ENCODE results near the gene FAM50B. TPM values are rescaled to one million over a fixed set of nuclear protein-coding genes. Genes with fewer than 3 reads are reported as not detected.

The FAM50B gene
- total and polyA plus RNA-seq, 2 of the 13 experiments (the other 11 are each of a cell fraction or from before 2014, with no cell fraction given) = 0.05 TPM; not detected in 1

- TF ChIP-seq ZBTB40 (IDR thresholded peaks at IDR 0.05) (no peak), ZBTB40 (CRISPR knock-in tag; IDR thresholded peaks at IDR 0.05) (no peak), ZC3H4 (CRISPR knock-in tag; IDR thresholded peaks at IDR 0.05; ENCODE audit: borderline replicate concordance) (no peak), ZZZ3 (CRISPR knock-in tag; IDR thresholded peaks at IDR 0.05; ENCODE audit: borderline replicate concordance) (no peak), ZNF263 (CRISPR knock-in tag; IDR thresholded peaks at IDR 0.05) (peak; percentile 40; the same call in 1 of the 2 replicates), ZNF207 (IDR thresholded peaks at IDR 0.05; ENCODE audit: borderline replicate concordance) (no peak), ZNF766 (CRISPR knock-in tag; IDR thresholded peaks at IDR 0.05; ENCODE audit: borderline replicate concordance) (no peak), ELF4 (CRISPR knock-in tag; IDR thresholded peaks at IDR 0.05; ENCODE audit: borderline replicate concordance) (no peak), SPEN (CRISPR knock-in tag; IDR thresholded peaks at IDR 0.05; ENCODE audit: low read depth) (no peak), ZNF563 (CRISPR knock-in tag; IDR thresholded peaks at IDR 0.05) (no peak), MTF2 (CRISPR knock-in tag; IDR thresholded peaks at IDR 0.05; ENCODE audit: borderline replicate concordance) (no peak), DNMT3B (CRISPR knock-in tag; conservative IDR thresholded peaks at IDR 0.05) (no peak), MZF1 (CRISPR knock-in tag; IDR thresholded peaks at IDR 0.05; ENCODE audit: borderline replicate concordance) (no peak), GABPB1 (CRISPR knock-in tag; IDR thresholded peaks at IDR 0.05) (no peak), CENPT (CRISPR knock-in tag; IDR thresholded peaks at IDR 0.05; ENCODE audit: low read depth) (no peak)
- TF ChIP-seq, protein P1, sequence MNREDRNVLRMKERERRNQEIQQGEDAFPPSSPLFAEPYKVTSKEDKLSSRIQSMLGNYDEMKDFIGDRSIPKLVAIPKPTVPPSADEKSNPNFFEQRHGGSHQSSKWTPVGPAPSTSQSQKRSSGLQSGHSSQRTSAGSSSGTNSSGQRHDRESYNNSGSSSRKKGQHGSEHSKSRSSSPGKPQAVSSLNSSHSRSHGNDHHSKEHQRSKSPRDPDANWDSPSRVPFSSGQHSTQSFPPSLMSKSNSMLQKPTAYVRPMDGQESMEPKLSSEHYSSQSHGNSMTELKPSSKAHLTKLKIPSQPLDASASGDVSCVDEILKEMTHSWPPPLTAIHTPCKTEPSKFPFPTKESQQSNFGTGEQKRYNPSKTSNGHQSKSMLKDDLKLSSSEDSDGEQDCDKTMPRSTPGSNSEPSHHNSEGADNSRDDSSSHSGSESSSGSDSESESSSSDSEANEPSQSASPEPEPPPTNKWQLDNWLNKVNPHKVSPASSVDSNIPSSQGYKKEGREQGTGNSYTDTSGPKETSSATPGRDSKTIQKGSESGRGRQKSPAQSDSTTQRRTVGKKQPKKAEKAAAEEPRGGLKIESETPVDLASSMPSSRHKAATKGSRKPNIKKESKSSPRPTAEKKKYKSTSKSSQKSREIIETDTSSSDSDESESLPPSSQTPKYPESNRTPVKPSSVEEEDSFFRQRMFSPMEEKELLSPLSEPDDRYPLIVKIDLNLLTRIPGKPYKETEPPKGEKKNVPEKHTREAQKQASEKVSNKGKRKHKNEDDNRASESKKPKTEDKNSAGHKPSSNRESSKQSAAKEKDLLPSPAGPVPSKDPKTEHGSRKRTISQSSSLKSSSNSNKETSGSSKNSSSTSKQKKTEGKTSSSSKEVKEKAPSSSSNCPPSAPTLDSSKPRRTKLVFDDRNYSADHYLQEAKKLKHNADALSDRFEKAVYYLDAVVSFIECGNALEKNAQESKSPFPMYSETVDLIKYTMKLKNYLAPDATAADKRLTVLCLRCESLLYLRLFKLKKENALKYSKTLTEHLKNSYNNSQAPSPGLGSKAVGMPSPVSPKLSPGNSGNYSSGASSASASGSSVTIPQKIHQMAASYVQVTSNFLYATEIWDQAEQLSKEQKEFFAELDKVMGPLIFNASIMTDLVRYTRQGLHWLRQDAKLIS (CRISPR knock-in tag; IDR thresholded peaks at IDR 0.05) = no peak
- TF ChIP-seq, protein P2, sequence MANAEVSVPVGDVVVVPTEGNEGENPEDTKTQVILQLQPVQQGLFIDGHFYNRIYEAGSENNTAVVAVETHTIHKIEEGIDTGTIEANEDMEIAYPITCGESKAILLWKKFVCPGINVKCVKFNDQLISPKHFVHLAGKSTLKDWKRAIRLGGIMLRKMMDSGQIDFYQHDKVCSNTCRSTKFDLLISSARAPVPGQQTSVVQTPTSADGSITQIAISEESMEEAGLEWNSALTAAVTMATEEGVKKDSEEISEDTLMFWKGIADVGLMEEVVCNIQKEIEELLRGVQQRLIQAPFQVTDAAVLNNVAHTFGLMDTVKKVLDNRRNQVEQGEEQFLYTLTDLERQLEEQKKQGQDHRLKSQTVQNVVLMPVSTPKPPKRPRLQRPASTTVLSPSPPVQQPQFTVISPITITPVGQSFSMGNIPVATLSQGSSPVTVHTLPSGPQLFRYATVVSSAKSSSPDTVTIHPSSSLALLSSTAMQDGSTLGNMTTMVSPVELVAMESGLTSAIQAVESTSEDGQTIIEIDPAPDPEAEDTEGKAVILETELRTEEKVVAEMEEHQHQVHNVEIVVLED (CRISPR knock-in tag; IDR thresholded peaks at IDR 0.05; ENCODE audit: borderline replicate concordance) = no peak
These were observed 22.3 kb downstream of the FAM50B start (continued) for GRCh38 chr6:3871515-3871914.

Measured in HepG2 (cell line).